ENCODE measurements around the gene RASL11A.

Gene RASL11A

DNA sequence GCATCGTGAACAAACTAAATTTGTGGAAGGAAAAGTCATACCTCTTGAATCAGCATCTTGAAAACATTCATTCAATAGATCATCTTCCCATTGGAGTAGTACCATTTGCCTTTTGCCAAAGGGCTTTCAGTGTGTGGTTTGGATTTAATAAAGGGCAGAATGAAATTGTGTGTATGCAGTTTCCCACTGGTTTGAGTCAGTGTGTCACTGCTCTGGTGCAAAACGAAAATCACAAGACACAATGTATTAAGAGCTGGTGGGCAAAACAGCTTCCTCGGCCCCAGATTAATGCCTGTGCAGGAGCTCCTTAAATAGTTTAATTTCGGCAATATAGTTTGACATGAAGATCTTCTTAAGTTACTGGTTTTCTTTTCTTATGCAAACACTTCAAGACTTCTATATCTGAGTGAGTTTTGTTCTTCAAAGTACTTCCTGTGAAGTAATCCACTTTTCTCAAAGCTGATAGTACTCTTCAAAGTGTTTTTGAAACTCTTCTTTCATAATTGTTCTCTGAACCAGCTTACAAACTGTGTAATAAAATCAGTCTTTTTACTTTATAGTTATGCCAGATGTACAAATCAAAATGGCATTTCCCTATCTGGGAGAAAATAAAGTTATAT is 32.1 kb downstream of the RASL11A start:
- Histone ChIP-seq H3K27me3 (ENCODE audit: insufficient read depth, poor library complexity, severe bottlenecking) (no peaks in the 10 kb centered on the region), H3K27ac (ENCODE audit: poor library complexity, severe bottlenecking) (no peak overlapping the region), H3K36me3 (ENCODE audit: low read depth) (no peaks in the 10 kb centered on the region), H3K4me3 (ENCODE audit: severe bottlenecking) (no peak overlapping the region), H3K4me1 (ENCODE audit: insufficient read depth, poor library complexity, severe bottlenecking) (no peaks in the 10 kb centered on the region), H3K9me3 (ENCODE audit: severe bottlenecking) (no peaks in the 10 kb centered on the region)
- TF ChIP-seq, protein P1, sequence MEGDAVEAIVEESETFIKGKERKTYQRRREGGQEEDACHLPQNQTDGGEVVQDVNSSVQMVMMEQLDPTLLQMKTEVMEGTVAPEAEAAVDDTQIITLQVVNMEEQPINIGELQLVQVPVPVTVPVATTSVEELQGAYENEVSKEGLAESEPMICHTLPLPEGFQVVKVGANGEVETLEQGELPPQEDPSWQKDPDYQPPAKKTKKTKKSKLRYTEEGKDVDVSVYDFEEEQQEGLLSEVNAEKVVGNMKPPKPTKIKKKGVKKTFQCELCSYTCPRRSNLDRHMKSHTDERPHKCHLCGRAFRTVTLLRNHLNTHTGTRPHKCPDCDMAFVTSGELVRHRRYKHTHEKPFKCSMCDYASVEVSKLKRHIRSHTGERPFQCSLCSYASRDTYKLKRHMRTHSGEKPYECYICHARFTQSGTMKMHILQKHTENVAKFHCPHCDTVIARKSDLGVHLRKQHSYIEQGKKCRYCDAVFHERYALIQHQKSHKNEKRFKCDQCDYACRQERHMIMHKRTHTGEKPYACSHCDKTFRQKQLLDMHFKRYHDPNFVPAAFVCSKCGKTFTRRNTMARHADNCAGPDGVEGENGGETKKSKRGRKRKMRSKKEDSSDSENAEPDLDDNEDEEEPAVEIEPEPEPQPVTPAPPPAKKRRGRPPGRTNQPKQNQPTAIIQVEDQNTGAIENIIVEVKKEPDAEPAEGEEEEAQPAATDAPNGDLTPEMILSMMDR (IDR thresholded peaks at IDR 0.05; ENCODE audit: poor library complexity, severe bottlenecking), result no peak
- ATAC-seq (ENCODE audit: low read depth), result no peak
- no peak for DNase-seq (ENCODE audit: low spot score)

DNA sequence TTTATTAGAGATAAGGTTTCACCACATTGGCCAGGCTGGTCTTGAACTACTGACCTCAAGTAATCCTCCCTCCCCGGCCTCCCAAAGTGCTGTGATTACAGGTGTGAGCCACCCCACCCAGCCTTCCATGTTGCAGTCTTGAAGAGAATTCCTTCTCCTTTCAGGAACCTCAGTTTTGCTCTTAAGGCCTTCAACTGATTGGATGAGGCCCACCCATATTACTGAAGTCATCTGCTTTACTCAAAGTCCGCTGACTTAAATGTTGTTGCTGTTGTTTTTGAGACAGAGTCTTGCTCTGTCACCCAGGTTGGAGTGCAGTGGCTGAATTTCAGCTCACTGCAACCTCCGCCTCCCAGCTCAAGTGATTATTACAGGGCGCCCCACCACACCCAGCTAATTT is 33.5 kb downstream of the RASL11A start:
- DNase-seq (ENCODE audit: low spot score) (no peak), ATAC-seq (ENCODE audit: low read depth) (no peak)
- no peaks in the 10 kb centered on the region for H3K36me3 ChIP-seq (ENCODE audit: low read depth)
- H3K4me3 ChIP-seq (ENCODE audit: severe bottlenecking), result no peak overlapping the region
- TF ChIP-seq, protein P1 (IDR thresholded peaks at IDR 0.05; ENCODE audit: poor library complexity, severe bottlenecking), result no peak
- H3K27me3 ChIP-seq (ENCODE audit: insufficient read depth, poor library complexity, severe bottlenecking), result no peaks in the 10 kb centered on the region
- H3K9me3 ChIP-seq (ENCODE audit: severe bottlenecking), result no peaks in the 10 kb centered on the region
- no peak overlapping the region for H3K27ac ChIP-seq (ENCODE audit: poor library complexity, severe bottlenecking)
- H3K4me1 ChIP-seq (ENCODE audit: insufficient read depth, poor library complexity, severe bottlenecking), result no peaks in the 10 kb centered on the region

DNA sequence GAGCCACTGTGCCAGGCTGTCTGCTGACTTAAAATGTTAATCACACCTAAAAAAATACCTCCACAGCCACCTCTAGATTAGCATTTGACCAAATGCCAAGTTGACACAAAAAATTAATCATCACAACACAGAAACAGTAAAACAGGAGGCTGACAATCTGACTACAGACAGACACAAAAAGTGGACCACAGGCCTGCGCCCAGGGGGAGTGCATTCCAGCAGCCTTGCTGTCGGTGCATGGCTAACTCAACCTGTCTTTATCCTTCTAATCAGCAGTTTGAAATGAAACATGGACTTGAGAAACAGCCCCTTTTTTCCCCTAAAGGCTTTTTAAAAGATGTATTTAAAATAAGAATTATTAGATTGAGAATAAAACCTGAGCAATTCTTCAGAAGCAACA is 34.0 kb downstream of the RASL11A start:
- Histone ChIP-seq H3K9me3 (ENCODE audit: severe bottlenecking) (no peaks in the 10 kb centered on the region), H3K27me3 (ENCODE audit: insufficient read depth, poor library complexity, severe bottlenecking) (no peaks in the 10 kb centered on the region), H3K4me3 (ENCODE audit: severe bottlenecking) (no peak overlapping the region), H3K27ac (ENCODE audit: poor library complexity, severe bottlenecking) (no peak overlapping the region), H3K4me1 (ENCODE audit: insufficient read depth, poor library complexity, severe bottlenecking) (no peaks in the 10 kb centered on the region), H3K36me3 (ENCODE audit: low read depth) (no peaks in the 10 kb centered on the region)
- ATAC-seq (ENCODE audit: low read depth) (no peak), DNase-seq (ENCODE audit: low spot score) (no peak)
- TF ChIP-seq, protein P1 (IDR thresholded peaks at IDR 0.05; ENCODE audit: poor library complexity, severe bottlenecking), result no peak

DNA sequence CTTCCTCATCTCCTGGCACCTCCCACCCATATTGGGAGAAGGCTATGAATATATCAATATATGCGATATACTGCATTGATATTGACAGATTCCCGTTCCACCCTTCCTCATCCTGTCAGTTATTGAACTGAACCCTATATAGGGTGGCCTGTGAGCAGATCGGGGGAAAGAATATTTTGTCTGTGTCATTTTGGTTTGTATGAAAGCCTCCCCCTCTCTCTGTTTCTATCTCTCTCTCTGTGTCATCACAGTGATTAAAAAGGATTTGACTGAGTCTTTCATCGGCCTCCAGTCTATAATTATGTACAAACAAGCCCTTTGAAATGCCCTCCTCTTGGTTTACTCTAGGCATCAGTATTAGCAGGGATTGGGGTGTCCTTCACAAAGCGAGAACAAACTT is 35.7 kb downstream of the RASL11A start:
- no peak overlapping the region for H3K27ac ChIP-seq (ENCODE audit: poor library complexity, severe bottlenecking)
- DNase-seq (ENCODE audit: low spot score), result no peak
- TF ChIP-seq, protein P1 (IDR thresholded peaks at IDR 0.05; ENCODE audit: poor library complexity, severe bottlenecking), result no peak

DNA sequence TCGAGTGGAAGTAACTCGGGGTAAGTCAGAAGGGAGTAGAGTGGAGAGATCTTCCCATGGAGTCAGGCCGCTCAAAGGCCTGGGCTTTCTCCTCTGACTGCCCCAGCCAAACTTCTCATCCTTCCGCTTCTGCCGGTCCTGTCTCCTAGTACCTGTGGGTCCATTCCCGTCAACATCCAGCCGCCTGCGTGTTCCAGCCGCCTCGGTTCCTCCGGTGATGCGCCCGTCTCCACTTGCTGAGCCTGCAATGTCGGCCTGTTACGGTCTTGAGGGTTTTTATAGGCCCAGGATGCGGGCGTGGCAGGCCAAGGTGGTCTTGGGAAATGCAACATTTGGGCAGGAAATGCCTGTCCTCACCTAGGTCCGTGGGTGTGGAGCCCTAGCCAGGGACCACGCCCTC is 38.3 kb downstream of the RASL11A start:
- Histone ChIP-seq H3K36me3 (ENCODE audit: low read depth) (no peaks in the 10 kb centered on the region), H3K9me3 (ENCODE audit: severe bottlenecking) (no peaks in the 10 kb centered on the region), H3K27ac (ENCODE audit: poor library complexity, severe bottlenecking) (no peak overlapping the region), H3K27me3 (ENCODE audit: insufficient read depth, poor library complexity, severe bottlenecking) (no peaks in the 10 kb centered on the region), H3K4me1 (ENCODE audit: insufficient read depth, poor library complexity, severe bottlenecking) (no peaks in the 10 kb centered on the region), H3K4me3 (ENCODE audit: severe bottlenecking) (no peak overlapping the region)
- TF ChIP-seq, protein P1 (IDR thresholded peaks at IDR 0.05; ENCODE audit: poor library complexity, severe bottlenecking), result no peak
- ATAC-seq (ENCODE audit: low read depth), result no peak
- DNase-seq (ENCODE audit: low spot score), result no peak

More for the DNA sequence above, 35.7 kb downstream of the RASL11A start:
- no peak for ATAC-seq (ENCODE audit: low read depth)
- Histone ChIP-seq H3K4me1 (ENCODE audit: insufficient read depth, poor library complexity, severe bottlenecking) (no peaks in the 10 kb centered on the region), H3K4me3 (ENCODE audit: severe bottlenecking) (no peak overlapping the region), H3K27me3 (ENCODE audit: insufficient read depth, poor library complexity, severe bottlenecking) (no peaks in the 10 kb centered on the region), H3K9me3 (ENCODE audit: severe bottlenecking) (no peaks in the 10 kb centered on the region), H3K36me3 (ENCODE audit: low read depth) (no peaks in the 10 kb centered on the region)
